ENCODE data around the gene PANK3. TPM values are rescaled to one million over a fixed set of nuclear protein-coding genes. Genes with fewer than 3 reads are reported as not detected.

The PANK3 gene
- total RNA-seq, 1 experiment from 2014 or later, result 99.6 TPM

DNA sequence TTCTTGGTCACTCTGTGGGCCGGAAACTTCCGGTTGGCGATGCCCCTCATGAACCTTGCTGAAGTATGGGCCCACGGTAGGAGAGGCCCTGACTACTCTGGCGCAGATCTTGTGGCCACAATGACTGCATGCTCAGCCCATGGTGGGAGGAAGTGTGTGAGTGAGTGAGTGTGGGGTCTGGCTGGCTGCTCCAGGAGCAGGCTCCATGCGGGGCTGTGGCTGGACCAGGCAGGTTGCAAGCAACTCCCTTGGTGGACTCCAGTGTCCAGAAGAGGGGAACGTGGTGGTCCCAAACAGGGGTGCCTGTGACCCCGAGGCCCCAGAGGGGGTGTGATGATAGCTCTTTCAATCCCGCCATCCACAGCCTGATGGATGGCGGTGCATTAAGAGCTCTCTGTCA lies 35.5 kb upstream of the PANK3 start:
- Histone ChIP-seq H3K4me3 (ENCODE audit: low read depth, low read length) (no peak overlapping the region), H3K36me3 (ENCODE audit: control insufficient read depth, insufficient read depth, low read length) (no peaks in the 10 kb centered on the region), H3K9me3 (no peaks in the 10 kb centered on the region), H3K4me1 (peaks cover 23% of the 10 kb centered on the region), H3K27me3 (replicated peaks; ENCODE audit: control insufficient read depth, insufficient read depth, low read length) (no peaks in the 10 kb centered on the region)
- Mint-ChIP-seq H3K4me1 (ENCODE audit: low read depth, unreplicated experiment) (peaks cover 15% of the 10 kb centered on the region), H3K9me3 (ENCODE audit: unreplicated experiment) (no peaks in the 10 kb centered on the region), H3K27ac (ENCODE audit: unreplicated experiment) (no peak overlapping the region), H3K27me3 (ENCODE audit: insufficient read depth, unreplicated experiment) (no peaks in the 10 kb centered on the region), H3K4me3 (ENCODE audit: unreplicated experiment) (no peak overlapping the region), H3K36me3 (ENCODE audit: insufficient read depth, unreplicated experiment) (no peaks in the 10 kb centered on the region)
- ChIA-PET CTCF (no interaction called here), POLR2A (no interaction called here)
- intact Hi-C loops (cut with micrococcal nuclease; ENCODE audit: unreplicated experiment), result no loop called here
- TF ChIP-seq, protein P1, sequence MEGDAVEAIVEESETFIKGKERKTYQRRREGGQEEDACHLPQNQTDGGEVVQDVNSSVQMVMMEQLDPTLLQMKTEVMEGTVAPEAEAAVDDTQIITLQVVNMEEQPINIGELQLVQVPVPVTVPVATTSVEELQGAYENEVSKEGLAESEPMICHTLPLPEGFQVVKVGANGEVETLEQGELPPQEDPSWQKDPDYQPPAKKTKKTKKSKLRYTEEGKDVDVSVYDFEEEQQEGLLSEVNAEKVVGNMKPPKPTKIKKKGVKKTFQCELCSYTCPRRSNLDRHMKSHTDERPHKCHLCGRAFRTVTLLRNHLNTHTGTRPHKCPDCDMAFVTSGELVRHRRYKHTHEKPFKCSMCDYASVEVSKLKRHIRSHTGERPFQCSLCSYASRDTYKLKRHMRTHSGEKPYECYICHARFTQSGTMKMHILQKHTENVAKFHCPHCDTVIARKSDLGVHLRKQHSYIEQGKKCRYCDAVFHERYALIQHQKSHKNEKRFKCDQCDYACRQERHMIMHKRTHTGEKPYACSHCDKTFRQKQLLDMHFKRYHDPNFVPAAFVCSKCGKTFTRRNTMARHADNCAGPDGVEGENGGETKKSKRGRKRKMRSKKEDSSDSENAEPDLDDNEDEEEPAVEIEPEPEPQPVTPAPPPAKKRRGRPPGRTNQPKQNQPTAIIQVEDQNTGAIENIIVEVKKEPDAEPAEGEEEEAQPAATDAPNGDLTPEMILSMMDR (IDR thresholded peaks at IDR 0.05; ENCODE audit: insufficient read depth in 1 of 2, low read depth in 1 of 2, low read length in 1 of 2, severe bottlenecking in 1 of 2, unreplicated experiment in 1 of 2), result no peak
- no TSS peak for BruUV-seq (replicated peaks)
- no peak for DNase-seq

DNA sequence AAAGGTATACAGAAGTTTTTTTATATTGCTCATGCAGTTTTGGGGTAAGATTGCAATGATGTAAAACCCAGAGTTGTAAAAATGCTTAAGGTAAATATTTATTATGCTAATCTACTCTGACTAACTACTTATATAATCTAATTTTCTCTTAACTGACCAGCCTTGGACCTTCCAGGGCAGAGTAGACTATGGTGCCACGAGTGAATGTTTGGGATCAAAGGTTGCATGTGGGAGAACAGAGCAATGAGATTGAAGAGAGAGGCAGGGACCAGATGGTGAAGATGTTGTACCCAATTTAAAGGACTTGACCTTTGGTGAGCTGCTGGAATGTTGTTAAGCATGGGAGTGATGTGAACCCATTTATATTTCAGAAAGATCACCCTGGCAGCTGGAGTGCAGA lies 34.8 kb upstream of the PANK3 start:
- H3K4me1 ChIP-seq, result peaks cover 23% of the 10 kb centered on the region
- Mint-ChIP-seq H3K9me3 (ENCODE audit: unreplicated experiment) (no peaks in the 10 kb centered on the region), H3K4me3 (ENCODE audit: unreplicated experiment) (no peak overlapping the region), H3K27me3 (ENCODE audit: insufficient read depth, unreplicated experiment) (no peaks in the 10 kb centered on the region), H3K27ac (ENCODE audit: unreplicated experiment) (no peak overlapping the region), H3K36me3 (ENCODE audit: insufficient read depth, unreplicated experiment) (no peaks in the 10 kb centered on the region), H3K4me1 (ENCODE audit: low read depth, unreplicated experiment) (peaks cover 15% of the 10 kb centered on the region)
- no peak for DNase-seq
- H3K4me3 ChIP-seq (ENCODE audit: low read depth, low read length), result no peak overlapping the region
- BruUV-seq (replicated peaks), result no TSS peak
- ChIA-PET POLR2A (no interaction called here), CTCF (no interaction called here)
- H3K27me3 ChIP-seq (replicated peaks; ENCODE audit: control insufficient read depth, insufficient read depth, low read length), result no peaks in the 10 kb centered on the region
- no peaks in the 10 kb centered on the region for H3K9me3 ChIP-seq
- H3K36me3 ChIP-seq (ENCODE audit: control insufficient read depth, insufficient read depth, low read length), result no peaks in the 10 kb centered on the region
- intact Hi-C loops (cut with micrococcal nuclease; ENCODE audit: unreplicated experiment), result no loop called here
- TF ChIP-seq, protein P1 (IDR thresholded peaks at IDR 0.05; ENCODE audit: insufficient read depth in 1 of 2, low read depth in 1 of 2, low read length in 1 of 2, severe bottlenecking in 1 of 2, unreplicated experiment in 1 of 2), result no peak

DNA sequence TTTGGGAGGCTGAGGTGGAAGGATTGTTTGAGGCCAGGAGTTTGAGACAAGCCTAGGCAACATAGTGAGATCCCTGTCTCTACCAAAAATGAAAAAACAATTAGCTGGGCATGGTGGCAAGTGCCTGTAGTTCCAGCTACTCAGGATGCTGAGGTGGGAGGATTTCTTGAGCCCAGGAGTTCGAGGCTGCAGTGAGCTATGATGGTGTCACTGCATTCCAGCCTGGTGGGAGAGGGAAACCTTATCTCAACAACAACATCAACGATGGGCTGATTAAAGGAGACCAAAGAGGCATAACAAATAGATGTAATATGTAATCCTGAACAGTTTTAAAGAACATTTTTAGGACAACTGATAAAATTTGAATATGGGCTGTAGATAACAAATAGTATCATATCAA lies 34.2 kb upstream of the PANK3 start:
- CTCF ChIA-PET, result no interaction called here
- H3K4me1 Mint-ChIP-seq (ENCODE audit: low read depth, unreplicated experiment), result peaks cover 15% of the 10 kb centered on the region
- H3K4me3 ChIP-seq (ENCODE audit: low read depth, low read length), result no peak overlapping the region
- no peaks in the 10 kb centered on the region for H3K36me3 ChIP-seq (ENCODE audit: control insufficient read depth, insufficient read depth, low read length)
- peaks cover 23% of the 10 kb centered on the region for H3K4me1 ChIP-seq
- H3K36me3 Mint-ChIP-seq (ENCODE audit: insufficient read depth, unreplicated experiment), result no peaks in the 10 kb centered on the region
- no peaks in the 10 kb centered on the region for H3K27me3 Mint-ChIP-seq (ENCODE audit: insufficient read depth, unreplicated experiment)
- H3K9me3 ChIP-seq, result no peaks in the 10 kb centered on the region
- H3K9me3 Mint-ChIP-seq (ENCODE audit: unreplicated experiment), result no peaks in the 10 kb centered on the region
- DNase-seq, result no peak
- TF ChIP-seq, protein P1 (IDR thresholded peaks at IDR 0.05; ENCODE audit: insufficient read depth in 1 of 2, low read depth in 1 of 2, low read length in 1 of 2, severe bottlenecking in 1 of 2, unreplicated experiment in 1 of 2), result no peak
- BruUV-seq (replicated peaks), result no TSS peak
- POLR2A ChIA-PET, result no interaction called here
- intact Hi-C loops (cut with micrococcal nuclease; ENCODE audit: unreplicated experiment), result no loop called here
- H3K27ac Mint-ChIP-seq (ENCODE audit: unreplicated experiment), result no peak overlapping the region
- H3K27me3 ChIP-seq (replicated peaks; ENCODE audit: control insufficient read depth, insufficient read depth, low read length), result no peaks in the 10 kb centered on the region
- no peak overlapping the region for H3K4me3 Mint-ChIP-seq (ENCODE audit: unreplicated experiment)
